ENCODE data around the gene ATXN1.

Gene ATXN1

DNA sequence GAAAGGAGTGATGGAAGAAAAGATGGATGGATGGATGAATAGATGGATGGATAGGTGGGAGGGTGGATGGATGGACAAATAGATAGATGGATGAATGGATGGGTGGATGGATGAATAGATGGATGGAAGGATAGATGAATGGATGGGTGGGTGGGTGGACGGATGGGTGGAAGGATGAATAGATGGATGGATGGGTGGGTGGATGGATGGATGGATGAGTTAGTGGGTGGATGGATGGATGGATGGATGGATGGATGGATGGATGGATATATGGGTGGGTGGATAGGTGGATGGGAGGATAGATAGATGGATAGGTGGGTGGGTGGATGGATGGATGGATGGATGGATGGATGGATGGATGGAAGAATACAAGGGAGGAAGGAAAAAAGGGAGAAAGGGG, 82.2 kb downstream of the ATXN1 start:
- no peaks in the 10 kb centered on the region for H3K27me3 Mint-ChIP-seq
- DNase-seq (no peak), ATAC-seq (no peak)
- no peak overlapping the region for H3K4me3 Mint-ChIP-seq
- peaks cover 0 to 5% of the 10 kb centered on the region in 2 donors for H3K9me3 Mint-ChIP-seq
- H3K4me1 Mint-ChIP-seq = peaks cover 79% of the 10 kb centered on the region
- peak overlapping the region in 1 of 2 donors; percentile 36 for H3K27ac Mint-ChIP-seq

DNA sequence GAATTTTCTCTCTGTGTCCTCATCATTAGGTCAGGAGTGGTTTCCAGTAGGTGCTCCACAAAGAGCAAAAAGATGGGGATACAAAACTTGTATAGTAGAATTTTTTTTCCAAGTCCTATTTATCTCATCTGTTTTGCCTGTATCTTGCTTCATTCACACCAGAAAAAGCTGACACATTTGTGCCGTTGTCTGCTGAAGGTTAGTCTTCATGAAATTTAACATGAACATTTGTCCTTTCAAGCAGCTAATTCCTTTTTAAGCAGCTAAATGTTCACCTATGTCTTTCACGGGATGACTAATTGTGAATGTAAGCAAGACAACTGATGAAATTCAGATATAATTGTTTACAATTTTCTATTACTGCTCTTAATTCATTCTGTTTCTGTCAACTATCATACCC, 83.8 kb downstream of the ATXN1 start:
- no peak for DNase-seq
- Mint-ChIP-seq H3K27me3 (no peaks in the 10 kb centered on the region), H3K9me3 (peaks cover 0 to 5% of the 10 kb centered on the region in 2 donors), H3K4me3 (no peak overlapping the region), H3K27ac (no peak overlapping the region), H3K4me1 (peaks cover 82% of the 10 kb centered on the region)
- no peak for ATAC-seq

DNA sequence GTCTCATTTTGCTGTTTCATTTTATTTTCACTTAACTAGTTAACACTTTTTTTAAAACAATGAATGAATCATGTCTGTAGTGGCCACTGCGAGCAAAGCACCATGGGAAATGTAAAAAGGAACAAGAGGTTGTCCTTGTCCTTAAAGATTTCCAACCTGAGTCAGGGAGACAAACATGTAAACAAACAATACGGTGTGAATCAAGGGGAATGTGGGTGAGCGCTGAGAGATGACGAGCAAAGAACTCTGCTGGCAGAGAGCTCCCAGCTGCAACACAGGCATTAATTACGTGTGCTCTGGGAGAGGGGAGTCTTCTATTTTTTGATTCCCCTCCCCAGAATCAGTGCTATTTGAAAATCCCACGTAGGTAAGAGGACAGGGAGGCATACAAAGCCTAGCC, 84.3 kb downstream of the ATXN1 start:
- H3K9me3 Mint-ChIP-seq = peaks cover 0 to 5% of the 10 kb centered on the region in 2 donors
- H3K27me3 Mint-ChIP-seq = no peaks in the 10 kb centered on the region
- H3K27ac Mint-ChIP-seq = peak overlapping the region in 1 of 2 donors; percentile 37
- ATAC-seq (no peak), DNase-seq (no peak)
- no peak overlapping the region for H3K4me3 Mint-ChIP-seq
- peaks cover 82% of the 10 kb centered on the region for H3K4me1 Mint-ChIP-seq

DNA sequence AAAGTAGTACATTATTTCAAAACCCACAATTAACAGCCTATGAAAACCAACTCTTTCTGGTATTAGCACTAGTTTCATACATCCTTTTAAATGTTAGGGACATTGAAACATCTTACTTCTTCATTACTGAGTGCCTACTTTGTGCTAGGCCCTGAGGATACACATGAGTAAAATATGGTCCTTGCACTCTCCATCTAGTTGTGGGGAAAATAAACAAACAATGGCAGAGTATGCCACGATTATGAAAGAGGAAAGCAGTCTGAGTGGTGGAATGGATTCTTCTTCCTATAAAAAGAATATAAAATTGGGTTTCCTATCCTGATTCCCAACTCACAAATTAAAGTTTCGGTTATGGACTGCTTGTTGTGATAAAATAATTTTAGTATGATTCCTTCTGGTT, 84.9 kb downstream of the ATXN1 start:
- DNase-seq (no peak), ATAC-seq (no peak)
- Mint-ChIP-seq H3K9me3 (peaks cover 0 to 5% of the 10 kb centered on the region in 2 donors), H3K4me3 (no peak overlapping the region), H3K27ac (no peak overlapping the region), H3K4me1 (peaks cover 81% of the 10 kb centered on the region), H3K27me3 (no peaks in the 10 kb centered on the region)

DNA sequence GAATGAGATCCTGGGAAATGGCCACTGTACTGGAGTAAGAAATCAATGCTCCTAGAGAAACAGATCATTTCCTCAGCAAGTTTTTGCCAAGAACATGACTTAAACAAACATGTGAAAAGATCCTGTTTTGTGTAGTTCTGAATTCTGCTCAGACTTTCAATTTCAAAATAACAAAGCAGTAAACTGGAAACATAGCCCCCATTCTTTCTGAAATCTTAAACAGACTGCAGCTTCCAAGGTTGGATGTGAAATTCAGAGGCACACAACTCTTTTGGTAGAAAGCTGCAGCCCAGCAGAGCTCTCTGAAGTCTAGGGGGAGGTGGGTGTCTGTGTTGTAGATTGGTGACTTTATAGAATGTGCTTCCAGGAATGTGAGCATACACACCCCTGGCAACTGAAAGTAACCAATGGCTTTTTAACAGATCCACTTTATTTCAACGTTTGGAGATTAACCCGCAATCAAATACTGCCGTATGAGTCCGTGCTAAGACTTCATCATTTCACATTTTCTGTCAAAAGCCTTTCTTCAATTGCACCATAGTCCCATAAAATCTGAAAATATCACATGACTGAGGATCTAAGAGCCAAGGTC, 86.4 kb downstream of the ATXN1 start:
- Mint-ChIP-seq H3K27ac (no peak overlapping the region), H3K4me3 (no peak overlapping the region), H3K27me3 (no peaks in the 10 kb centered on the region), H3K9me3 (peaks cover 0 to 5% of the 10 kb centered on the region in 2 donors), H3K4me1 (peaks cover 85% of the 10 kb centered on the region)
- DNase-seq (no peak), ATAC-seq (no peak)

DNA sequence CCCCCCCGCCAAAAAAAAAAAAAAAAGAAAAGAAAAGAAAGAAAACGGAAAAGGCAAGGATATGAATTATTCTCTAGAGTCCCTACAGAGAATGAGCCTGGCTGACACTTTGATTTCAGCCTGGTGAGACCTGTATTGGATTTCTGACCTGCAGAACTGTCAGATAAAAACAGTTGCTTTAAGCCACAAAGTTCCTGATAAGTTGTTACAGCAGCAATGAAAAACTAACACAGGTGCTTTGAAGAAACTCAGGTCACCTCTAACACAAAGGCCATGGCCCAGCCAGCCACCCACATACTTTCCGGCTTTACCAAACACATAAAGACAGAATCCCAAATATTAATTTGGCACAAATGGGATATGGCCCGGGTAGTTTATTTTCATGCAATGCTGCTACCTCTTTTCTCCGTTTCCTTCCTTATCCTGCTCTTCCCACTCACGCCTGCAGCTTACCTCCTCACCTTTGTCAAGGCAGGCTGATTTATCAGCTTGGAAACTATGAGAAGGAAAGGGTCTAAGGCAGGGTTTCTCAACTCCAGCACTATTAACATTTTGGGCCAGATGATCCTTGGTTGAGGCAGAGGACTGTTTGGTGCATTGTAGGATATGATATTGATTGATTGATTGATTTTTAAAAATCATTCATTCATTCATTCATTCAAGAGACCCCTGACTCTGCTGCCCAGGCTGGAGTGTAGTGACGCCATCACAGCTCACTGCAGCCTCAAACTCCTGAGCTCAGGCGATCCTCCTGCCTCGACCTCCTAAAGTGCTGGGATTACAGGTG, 88.1 kb downstream of the ATXN1 start:
- no peaks in the 10 kb centered on the region for H3K27me3 Mint-ChIP-seq
- no peak overlapping the region for H3K4me3 Mint-ChIP-seq
- peaks cover 0 to 5% of the 10 kb centered on the region in 2 donors for H3K9me3 Mint-ChIP-seq
- ATAC-seq (no peak), DNase-seq (no peak)
- H3K27ac Mint-ChIP-seq = peak overlapping the region in 1 of 2 donors; percentile 50
- H3K4me1 Mint-ChIP-seq = peaks cover 86% of the 10 kb centered on the region

DNA sequence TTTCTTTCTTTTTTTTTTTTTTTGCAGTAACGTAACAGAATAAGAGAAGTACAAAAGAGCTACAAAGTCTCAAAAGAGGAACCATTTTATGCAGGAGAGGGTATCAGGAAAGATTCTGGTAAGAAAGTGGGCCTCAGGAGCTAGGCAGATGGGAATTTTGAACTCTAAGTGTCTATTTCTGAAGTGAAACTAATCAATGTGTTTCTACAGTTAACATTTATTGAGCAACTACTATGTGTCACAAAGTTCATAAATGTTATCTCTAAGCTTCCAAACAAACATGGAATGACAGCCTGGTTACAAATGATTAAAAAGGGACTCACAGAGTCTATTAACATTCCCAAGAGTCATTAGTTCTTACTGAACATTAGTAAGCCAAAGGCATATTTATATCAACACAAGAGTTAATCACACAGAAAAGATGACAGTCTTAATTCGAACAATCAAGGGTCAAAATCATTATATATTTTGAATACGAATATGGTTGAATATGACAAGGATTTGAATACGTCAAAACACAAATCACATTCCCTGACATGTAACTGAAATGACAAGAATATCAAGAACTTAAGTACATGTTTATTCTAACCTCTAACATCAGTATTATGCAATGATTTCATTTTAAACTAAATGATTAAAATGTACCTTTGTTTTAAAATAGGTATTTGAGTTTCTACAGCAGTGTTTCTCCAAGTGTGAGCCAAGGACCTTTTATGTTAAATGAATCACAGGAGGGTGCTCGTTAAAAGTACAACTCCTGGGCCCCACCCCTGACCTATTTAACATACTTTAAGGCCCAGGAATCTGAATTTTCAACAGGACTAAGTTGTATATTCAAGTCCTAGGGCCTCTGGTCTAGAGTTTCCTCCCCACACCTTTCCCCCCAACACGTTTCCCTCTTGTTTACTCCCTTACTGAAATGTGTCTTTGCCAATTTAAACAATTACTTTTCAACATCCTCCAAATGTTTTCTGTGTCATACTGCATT, 89.7 kb downstream of the ATXN1 start:
- Mint-ChIP-seq H3K27me3 (no peaks in the 10 kb centered on the region), H3K4me1 (peaks cover 80% of the 10 kb centered on the region), H3K4me3 (peak overlapping the region; percentile 14 to 22), H3K27ac (peak overlapping the region in 1 of 2 donors; percentile 35), H3K9me3 (peaks cover 0 to 5% of the 10 kb centered on the region in 2 donors)
- ATAC-seq (no peak), DNase-seq (no peak)

DNA sequence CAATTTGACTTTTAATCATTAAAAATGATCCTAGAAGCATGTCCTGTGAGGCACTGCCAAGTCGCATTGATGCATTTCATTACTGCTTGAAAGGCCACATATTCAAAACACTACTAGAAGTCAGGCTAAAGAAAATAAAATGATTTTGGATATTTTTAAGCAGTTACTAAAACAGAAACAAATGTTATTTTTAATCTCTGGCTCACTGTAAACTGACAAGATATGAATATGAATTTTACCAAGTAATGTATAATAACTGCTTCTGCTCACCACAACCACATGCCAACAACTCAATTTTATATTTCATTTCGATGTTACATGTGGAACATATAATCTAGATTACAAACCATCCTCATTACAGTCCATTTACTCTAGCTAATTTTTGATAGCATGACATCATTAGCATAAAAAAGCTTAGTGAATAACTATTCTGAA, 90.6 kb downstream of the ATXN1 start:
- peak; percentile 69 for ATAC-seq
- peaks cover 0 to 10% of the 10 kb centered on the region in 2 donors for H3K9me3 Mint-ChIP-seq
- no peak for DNase-seq
- H3K27ac Mint-ChIP-seq = peak overlapping the region in 1 of 2 donors; percentile 91
- no peaks in the 10 kb centered on the region for H3K27me3 Mint-ChIP-seq
- peak overlapping the region in 1 of 2 donors; percentile 61 for H3K4me3 Mint-ChIP-seq
- H3K4me1 Mint-ChIP-seq = peaks cover 75% of the 10 kb centered on the region

DNA sequence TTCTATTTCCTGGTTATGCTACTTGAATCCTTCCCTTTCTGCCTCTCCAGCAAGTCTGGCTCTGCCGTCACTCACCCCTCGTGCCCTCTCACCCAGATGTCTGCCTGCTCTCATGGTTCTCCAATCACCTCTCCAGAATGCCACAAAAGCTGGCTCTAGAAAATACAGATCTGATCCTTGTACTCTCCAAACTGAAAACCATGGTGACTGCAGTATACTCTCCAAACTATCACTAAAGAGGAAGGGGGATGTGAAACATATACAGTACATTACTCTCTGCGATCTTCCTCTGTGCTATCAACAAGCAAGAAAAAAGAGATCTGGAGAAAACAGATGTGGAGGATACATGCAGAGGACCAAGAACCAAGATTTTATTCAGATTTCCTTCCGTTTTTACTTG, 91.1 kb downstream of the ATXN1 start:
- H3K9me3 Mint-ChIP-seq = peaks cover 0 to 10% of the 10 kb centered on the region in 2 donors
- DNase-seq (no peak), ATAC-seq (peak; percentile 31)
- no peaks in the 10 kb centered on the region for H3K27me3 Mint-ChIP-seq
- H3K4me1 Mint-ChIP-seq = peaks cover 74% of the 10 kb centered on the region
- peak overlapping the region; percentile 44 to 61 for H3K4me3 Mint-ChIP-seq
- H3K27ac Mint-ChIP-seq = peak overlapping the region; percentile 5 to 91

DNA sequence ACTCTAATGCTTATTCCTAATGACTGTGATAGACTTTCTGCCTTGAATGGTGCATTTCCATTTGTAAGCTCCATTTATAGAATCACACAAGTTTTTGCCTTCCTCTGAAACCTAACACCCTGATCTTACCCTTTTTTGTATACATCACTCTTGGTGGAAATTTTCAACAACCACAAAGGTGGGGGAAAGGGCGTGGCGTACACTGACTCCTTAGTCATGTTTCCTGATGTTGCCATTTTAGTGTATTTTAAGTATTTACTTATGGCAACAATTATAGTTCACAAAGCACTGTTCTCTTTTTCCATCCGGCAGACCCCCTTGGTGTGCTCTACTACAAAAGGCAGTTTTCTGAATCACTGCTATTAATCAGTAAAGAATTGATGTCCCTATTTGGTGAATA, 92.0 kb downstream of the ATXN1 start:
- peak in 1 of 2 donors; percentile 56 for DNase-seq
- peak; percentile 81 for ATAC-seq
- Mint-ChIP-seq H3K27me3 (no peaks in the 10 kb centered on the region), H3K4me1 (peaks cover 69% of the 10 kb centered on the region), H3K27ac (peak overlapping the region; percentile 71 to 94), H3K9me3 (peaks cover 0 to 10% of the 10 kb centered on the region in 2 donors), H3K4me3 (peak overlapping the region; percentile 51 to 55)

DNA sequence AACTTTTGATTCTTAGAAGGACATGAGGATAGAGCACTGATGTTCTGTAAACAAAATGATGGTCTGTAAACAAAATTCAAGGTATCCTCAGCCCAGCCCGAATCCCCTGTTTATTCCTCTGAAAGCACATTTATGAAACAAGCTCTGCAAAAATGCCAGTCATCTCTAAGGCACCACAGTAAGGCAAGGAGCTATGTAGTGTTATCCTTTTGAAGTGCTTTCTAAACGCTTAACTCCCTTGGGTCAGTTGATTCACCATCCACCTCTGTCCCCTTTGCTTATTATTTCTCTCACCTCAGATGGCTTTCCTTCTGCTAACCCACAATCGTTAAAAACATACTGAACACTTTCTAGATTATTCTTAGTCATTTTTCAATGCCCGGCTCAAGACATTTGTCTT, 93.8 kb downstream of the ATXN1 start:
- DNase-seq (no peak), ATAC-seq (no peak)
- Mint-ChIP-seq H3K4me1 (peaks cover 53% of the 10 kb centered on the region), H3K27me3 (no peaks in the 10 kb centered on the region), H3K27ac (no peak overlapping the region), H3K4me3 (no peak overlapping the region), H3K9me3 (peaks cover 0 to 10% of the 10 kb centered on the region in 2 donors)

DNA sequence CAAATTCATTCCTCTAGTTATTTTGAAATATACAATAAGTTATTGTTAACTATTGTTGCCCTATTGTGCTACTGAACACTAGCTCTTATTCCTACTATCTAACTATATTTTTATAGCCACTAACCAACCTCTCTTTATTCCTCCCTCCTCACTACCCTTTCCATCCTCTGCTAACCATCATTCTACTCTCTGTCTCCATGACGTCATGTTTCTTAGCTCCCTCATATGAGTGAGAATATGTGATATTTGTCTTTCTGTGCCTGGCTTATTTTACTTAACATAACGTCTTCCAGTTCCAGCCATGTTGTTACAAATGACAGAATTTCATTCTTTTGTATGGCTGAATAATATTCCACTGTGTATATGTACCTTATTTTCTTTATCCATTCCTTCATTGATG, 95.3 kb downstream of the ATXN1 start:
- DNase-seq (no peak), ATAC-seq (no peak)
- peaks cover 0 to 10% of the 10 kb centered on the region in 2 donors for H3K9me3 Mint-ChIP-seq
- peaks cover 39% of the 10 kb centered on the region for H3K4me1 Mint-ChIP-seq
- H3K27ac Mint-ChIP-seq = no peak overlapping the region
- no peaks in the 10 kb centered on the region for H3K27me3 Mint-ChIP-seq
- H3K4me3 Mint-ChIP-seq = no peak overlapping the region

DNA sequence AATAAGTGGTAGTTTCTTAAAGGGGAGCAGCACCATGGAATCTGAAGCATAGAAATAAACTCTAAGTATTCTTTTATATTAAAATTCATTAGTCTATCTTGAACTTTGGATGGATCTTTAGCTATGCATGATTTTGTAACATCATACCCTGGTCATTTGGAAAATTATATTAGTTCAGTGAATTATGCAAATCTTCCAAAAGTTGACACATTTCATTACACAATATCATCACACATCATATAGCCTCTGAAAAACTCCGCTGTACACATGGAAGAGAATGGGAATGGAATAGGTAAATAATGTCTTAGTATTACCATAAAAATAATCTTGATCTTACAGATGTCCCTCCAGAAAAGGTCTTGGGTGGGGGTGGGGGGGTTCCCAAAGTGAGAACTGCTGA, 96.1 kb downstream of the ATXN1 start:
- Mint-ChIP-seq H3K9me3 (peaks cover 0 to 10% of the 10 kb centered on the region in 2 donors), H3K27me3 (no peaks in the 10 kb centered on the region), H3K4me1 (peaks cover 35% of the 10 kb centered on the region), H3K27ac (no peak overlapping the region), H3K4me3 (no peak overlapping the region)
- no peak for ATAC-seq
- no peak for DNase-seq

DNA sequence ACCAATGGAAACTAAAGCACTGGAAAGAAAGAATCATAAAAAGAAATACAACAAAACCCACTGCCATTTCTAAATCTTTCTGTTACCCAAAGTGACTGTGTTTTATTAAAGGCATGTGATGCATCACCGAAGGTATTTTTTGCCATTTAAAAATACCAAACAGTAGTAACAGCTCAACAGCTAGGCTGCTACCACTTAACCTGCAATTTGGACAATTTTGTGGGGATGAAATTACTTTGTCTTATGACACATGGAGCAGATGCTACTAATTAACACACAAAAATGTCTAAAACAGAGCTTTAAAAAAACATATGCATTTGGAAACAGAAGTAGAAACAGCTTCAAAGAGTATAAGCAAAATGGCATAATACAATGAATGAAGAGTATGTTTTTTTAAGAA, 97.4 kb downstream of the ATXN1 start:
- H3K27ac Mint-ChIP-seq = no peak overlapping the region
- H3K4me1 Mint-ChIP-seq = peaks cover 35% of the 10 kb centered on the region
- no peak for ATAC-seq
- no peak overlapping the region for H3K4me3 Mint-ChIP-seq
- no peaks in the 10 kb centered on the region for H3K27me3 Mint-ChIP-seq
- no peak for DNase-seq
- H3K9me3 Mint-ChIP-seq = peaks cover 0 to 7% of the 10 kb centered on the region in 2 donors

DNA sequence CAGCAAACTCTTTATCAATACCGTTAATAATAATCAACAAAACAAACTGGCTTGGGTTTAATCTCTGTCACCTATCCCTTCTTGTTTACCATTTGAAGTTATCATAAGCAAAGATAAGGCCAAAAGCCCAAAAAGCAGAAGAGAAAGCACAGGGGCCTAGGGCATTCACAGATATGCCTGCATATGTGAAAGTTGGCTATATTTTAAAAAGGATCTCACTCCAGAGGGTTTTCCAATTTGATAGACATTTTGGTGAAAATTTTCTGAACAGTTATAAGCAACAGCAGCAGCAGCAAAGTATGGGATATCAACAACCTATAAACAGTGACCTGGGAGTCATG, 101.1 kb downstream of the ATXN1 start:
- H3K4me1 Mint-ChIP-seq = peaks cover 51% of the 10 kb centered on the region

More for the DNA sequence above, 101.1 kb downstream of the ATXN1 start:
- Mint-ChIP-seq H3K4me3 (peak overlapping the region; percentile 33 to 59), H3K9me3 (no peaks in the 10 kb centered on the region), H3K27ac (peak overlapping the region in 1 of 2 donors; percentile 89), H3K27me3 (no peaks in the 10 kb centered on the region)
- ATAC-seq (no peak), DNase-seq (no peak)

Measured in stimulated activated naive CD8-positive, alpha-beta T cell treated with anti-CD3 and anti-CD28 coated beads, Interleukin-15, amount 100 ng/mL, for 72 hours (primary cell).